Testis (tissue), 2 donors: ENCODE results near the gene RFPL2.

ENCODE experiments used
- CTCF ChIP-seq, 3 experiments: fragments of 450-650 bp in 2 of 3; fragments of 200-600 bp in 1 of 3; sonication (generic) in 1 of 3; IDR thresholded peaks; one replicate each; pipeline ENCODE4 v1.5.1; 2016 to 2019; ENCODE audit warnings: antibody characterized with exemption in 3 of 3, mild to moderate bottlenecking in 2 of 3, moderate library complexity in 1 of 3
- POLR2A ChIP-seq: fragments of 450-650 bp; IDR thresholded peaks from one replicate; pipeline ENCODE4 v1.6.1; 2017; ENCODE audit warnings: antibody characterized with exemption, mild to moderate bottlenecking, moderate library complexity

GRCh38 chr22:32177221-32177765 is 27.6 kb downstream of the RFPL2 start:
- TF ChIP-seq CTCF (IDR thresholded peaks at IDR 0.05), result no peak
- no peak for TF ChIP-seq POLR2A
